ENCODE data around the gene ZNF611.

Gene ZNF611

GRCh38 chr19:52659013-52659412 is 75.8 kb downstream of the ZNF611 start:
- H3K4me3 ChIP-seq (ENCODE audit: low read length) = no peak overlapping the region
- H3K9me3 ChIP-seq (replicated peaks; ENCODE audit: insufficient read depth, low read length) = no peaks in the 10 kb centered on the region
- H3K9ac ChIP-seq (ENCODE audit: low read length) = no peak overlapping the region
- H3K36me3 ChIP-seq (replicated peaks; ENCODE audit: insufficient read depth, low read length) = no peaks in the 10 kb centered on the region
- H3K79me2 ChIP-seq (ENCODE audit: low read length) = no peaks in the 10 kb centered on the region
- H3K4me1 ChIP-seq (ENCODE audit: low read length) = no peaks in the 10 kb centered on the region
- H3K9me2 ChIP-seq (replicated peaks; ENCODE audit: insufficient read depth, low read length) = no peaks in the 10 kb centered on the region
- no peaks in the 10 kb centered on the region for H3F3A ChIP-seq (ENCODE audit: insufficient read depth, low read length)
- H2AFZ ChIP-seq (ENCODE audit: low read length) = no peak overlapping the region
- no peak for TF ChIP-seq EZH2 (optimal IDR thresholded peaks at IDR 0.05; ENCODE audit: low read depth, low read length)
- TF ChIP-seq EZH2phosphoT487 (IDR thresholded peaks at IDR 0.05; ENCODE audit: low read length) = no peak
- no peak for TF ChIP-seq CTCF (IDR thresholded peaks at IDR 0.05; ENCODE audit: low read length)
- DNase-seq = no peak
- no peak overlapping the region for H3K4me2 ChIP-seq (ENCODE audit: low read depth, low read length)
- H4K20me1 ChIP-seq (ENCODE audit: insufficient read depth, low read length) = no peaks in the 10 kb centered on the region
- H3K27me3 ChIP-seq (replicated peaks; ENCODE audit: insufficient read depth, low read length) = no peaks in the 10 kb centered on the region
- H3K27ac ChIP-seq (ENCODE audit: low read length) = no peak overlapping the region

- Histone ChIP-seq H3K4me2 (ENCODE audit: low read depth, low read length) (no peak overlapping the region), H3K27me3 (replicated peaks; ENCODE audit: insufficient read depth, low read length) (no peaks in the 10 kb centered on the region), H3K9me3 (replicated peaks; ENCODE audit: insufficient read depth, low read length) (no peaks in the 10 kb centered on the region), H3K4me3 (ENCODE audit: low read length) (no peak overlapping the region), H3K79me2 (ENCODE audit: low read length) (no peaks in the 10 kb centered on the region), H4K20me1 (ENCODE audit: insufficient read depth, low read length) (no peaks in the 10 kb centered on the region), H3K36me3 (replicated peaks; ENCODE audit: insufficient read depth, low read length) (no peaks in the 10 kb centered on the region), H2AFZ (ENCODE audit: low read length) (no peak overlapping the region), H3F3A (ENCODE audit: insufficient read depth, low read length) (no peaks in the 10 kb centered on the region), H3K9ac (ENCODE audit: low read length) (no peak overlapping the region), H3K9me2 (replicated peaks; ENCODE audit: insufficient read depth, low read length) (no peaks in the 10 kb centered on the region), H3K27ac (ENCODE audit: low read length) (no peak overlapping the region), H3K4me1 (ENCODE audit: low read length) (no peaks in the 10 kb centered on the region)
- no peak for TF ChIP-seq CTCF (IDR thresholded peaks at IDR 0.05; ENCODE audit: low read length)
- TF ChIP-seq EZH2 (optimal IDR thresholded peaks at IDR 0.05; ENCODE audit: low read depth, low read length) = no peak
- TF ChIP-seq EZH2phosphoT487 (IDR thresholded peaks at IDR 0.05; ENCODE audit: low read length) = no peak
- DNase-seq = no peak
Measured at GRCh38 chr19:52658595-52658994, 76.2 kb downstream of the ZNF611 start.

- Histone ChIP-seq H3K27me3 (replicated peaks; ENCODE audit: insufficient read depth, low read length) (no peaks in the 10 kb centered on the region), H3K4me3 (ENCODE audit: low read length) (no peak overlapping the region), H3K27ac (ENCODE audit: low read length) (no peak overlapping the region), H3K36me3 (replicated peaks; ENCODE audit: insufficient read depth, low read length) (no peaks in the 10 kb centered on the region), H3K4me2 (ENCODE audit: low read depth, low read length) (no peak overlapping the region), H3K9me3 (replicated peaks; ENCODE audit: insufficient read depth, low read length) (no peaks in the 10 kb centered on the region), H3K9ac (ENCODE audit: low read length) (no peak overlapping the region), H4K20me1 (ENCODE audit: insufficient read depth, low read length) (no peaks in the 10 kb centered on the region), H2AFZ (ENCODE audit: low read length) (no peak overlapping the region), H3K9me2 (replicated peaks; ENCODE audit: insufficient read depth, low read length) (no peaks in the 10 kb centered on the region), H3F3A (ENCODE audit: insufficient read depth, low read length) (no peaks in the 10 kb centered on the region), H3K4me1 (ENCODE audit: low read length) (no peaks in the 10 kb centered on the region), H3K79me2 (ENCODE audit: low read length) (no peaks in the 10 kb centered on the region)
- TF ChIP-seq CTCF (IDR thresholded peaks at IDR 0.05; ENCODE audit: low read length) (no peak), EZH2phosphoT487 (IDR thresholded peaks at IDR 0.05; ENCODE audit: low read length) (no peak), EZH2 (optimal IDR thresholded peaks at IDR 0.05; ENCODE audit: low read depth, low read length) (no peak)
- DNase-seq = no peak
Measured at GRCh38 chr19:52653161-52653560, 81.7 kb downstream of the ZNF611 start.
